Measurements from ENCODE around the gene TCF4. TPM values are rescaled to one million over a fixed set of nuclear protein-coding genes. Genes with fewer than 3 reads are reported as not detected.

Gene TCF4
- total and polyA plus RNA-seq, 2 of the 13 experiments (the other 11 are each of a cell fraction or from before 2014, with no cell fraction given) = not detected

GRCh38 chr18:55483266-55483871 is 104.6 kb downstream of the TCF4 start:
- CTCF ChIA-PET (ENCODE audit: low intra/inter-chr PET ratio, low total read pairs) = no interaction called here
- DNase-seq (ENCODE audit: low spot score) (no peak), FAIRE-seq (no peak)
- TF ChIP-seq, protein P1, sequence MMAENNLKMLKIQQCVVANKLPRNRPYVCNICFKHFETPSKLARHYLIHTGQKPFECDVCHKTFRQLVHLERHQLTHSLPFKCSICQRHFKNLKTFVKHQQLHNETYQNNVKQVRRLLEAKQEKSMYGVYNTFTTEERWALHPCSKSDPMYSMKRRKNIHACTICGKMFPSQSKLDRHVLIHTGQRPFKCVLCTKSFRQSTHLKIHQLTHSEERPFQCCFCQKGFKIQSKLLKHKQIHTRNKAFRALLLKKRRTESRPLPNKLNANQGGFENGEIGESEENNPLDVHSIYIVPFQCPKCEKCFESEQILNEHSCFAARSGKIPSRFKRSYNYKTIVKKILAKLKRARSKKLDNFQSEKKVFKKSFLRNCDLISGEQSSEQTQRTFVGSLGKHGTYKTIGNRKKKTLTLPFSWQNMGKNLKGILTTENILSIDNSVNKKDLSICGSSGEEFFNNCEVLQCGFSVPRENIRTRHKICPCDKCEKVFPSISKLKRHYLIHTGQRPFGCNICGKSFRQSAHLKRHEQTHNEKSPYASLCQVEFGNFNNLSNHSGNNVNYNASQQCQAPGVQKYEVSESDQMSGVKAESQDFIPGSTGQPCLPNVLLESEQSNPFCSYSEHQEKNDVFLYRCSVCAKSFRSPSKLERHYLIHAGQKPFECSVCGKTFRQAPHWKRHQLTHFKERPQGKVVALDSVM (CRISPR knock-in tag; IDR thresholded peaks at IDR 0.05) = no peak
- TF ChIP-seq PBX2 (CRISPR knock-in tag; IDR thresholded peaks at IDR 0.05) (no peak), ZBED4 (CRISPR knock-in tag; IDR thresholded peaks at IDR 0.05; ENCODE audit: borderline replicate concordance) (no peak), ZNF556 (CRISPR knock-in tag; IDR thresholded peaks at IDR 0.05; ENCODE audit: borderline replicate concordance) (no peak), KDM3A (CRISPR knock-in tag; IDR thresholded peaks at IDR 0.05; ENCODE audit: low read depth) (no peak), ZSCAN30 (CRISPR knock-in tag; IDR thresholded peaks at IDR 0.05) (no peak)
- TF ChIP-seq, protein P2, sequence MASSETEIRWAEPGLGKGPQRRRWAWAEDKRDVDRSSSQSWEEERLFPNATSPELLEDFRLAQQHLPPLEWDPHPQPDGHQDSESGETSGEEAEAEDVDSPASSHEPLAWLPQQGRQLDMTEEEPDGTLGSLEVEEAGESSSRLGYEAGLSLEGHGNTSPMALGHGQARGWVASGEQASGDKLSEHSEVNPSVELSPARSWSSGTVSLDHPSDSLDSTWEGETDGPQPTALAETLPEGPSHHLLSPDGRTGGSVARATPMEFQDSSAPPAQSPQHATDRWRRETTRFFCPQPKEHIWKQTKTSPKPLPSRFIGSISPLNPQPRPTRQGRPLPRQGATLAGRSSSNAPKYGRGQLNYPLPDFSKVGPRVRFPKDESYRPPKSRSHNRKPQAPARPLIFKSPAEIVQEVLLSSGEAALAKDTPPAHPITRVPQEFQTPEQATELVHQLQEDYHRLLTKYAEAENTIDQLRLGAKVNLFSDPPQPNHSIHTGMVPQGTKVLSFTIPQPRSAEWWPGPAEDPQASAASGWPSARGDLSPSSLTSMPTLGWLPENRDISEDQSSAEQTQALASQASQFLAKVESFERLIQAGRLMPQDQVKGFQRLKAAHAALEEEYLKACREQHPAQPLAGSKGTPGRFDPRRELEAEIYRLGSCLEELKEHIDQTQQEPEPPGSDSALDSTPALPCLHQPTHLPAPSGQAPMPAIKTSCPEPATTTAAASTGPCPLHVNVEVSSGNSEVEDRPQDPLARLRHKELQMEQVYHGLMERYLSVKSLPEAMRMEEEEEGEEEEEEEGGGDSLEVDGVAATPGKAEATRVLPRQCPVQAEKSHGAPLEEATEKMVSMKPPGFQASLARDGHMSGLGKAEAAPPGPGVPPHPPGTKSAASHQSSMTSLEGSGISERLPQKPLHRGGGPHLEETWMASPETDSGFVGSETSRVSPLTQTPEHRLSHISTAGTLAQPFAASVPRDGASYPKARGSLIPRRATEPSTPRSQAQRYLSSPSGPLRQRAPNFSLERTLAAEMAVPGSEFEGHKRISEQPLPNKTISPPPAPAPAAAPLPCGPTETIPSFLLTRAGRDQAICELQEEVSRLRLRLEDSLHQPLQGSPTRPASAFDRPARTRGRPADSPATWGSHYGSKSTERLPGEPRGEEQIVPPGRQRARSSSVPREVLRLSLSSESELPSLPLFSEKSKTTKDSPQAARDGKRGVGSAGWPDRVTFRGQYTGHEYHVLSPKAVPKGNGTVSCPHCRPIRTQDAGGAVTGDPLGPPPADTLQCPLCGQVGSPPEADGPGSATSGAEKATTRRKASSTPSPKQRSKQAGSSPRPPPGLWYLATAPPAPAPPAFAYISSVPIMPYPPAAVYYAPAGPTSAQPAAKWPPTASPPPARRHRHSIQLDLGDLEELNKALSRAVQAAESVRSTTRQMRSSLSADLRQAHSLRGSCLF (CRISPR knock-in tag; IDR thresholded peaks at IDR 0.05; ENCODE audit: borderline replicate concordance) = no peak
- TF ChIP-seq, protein P3, sequence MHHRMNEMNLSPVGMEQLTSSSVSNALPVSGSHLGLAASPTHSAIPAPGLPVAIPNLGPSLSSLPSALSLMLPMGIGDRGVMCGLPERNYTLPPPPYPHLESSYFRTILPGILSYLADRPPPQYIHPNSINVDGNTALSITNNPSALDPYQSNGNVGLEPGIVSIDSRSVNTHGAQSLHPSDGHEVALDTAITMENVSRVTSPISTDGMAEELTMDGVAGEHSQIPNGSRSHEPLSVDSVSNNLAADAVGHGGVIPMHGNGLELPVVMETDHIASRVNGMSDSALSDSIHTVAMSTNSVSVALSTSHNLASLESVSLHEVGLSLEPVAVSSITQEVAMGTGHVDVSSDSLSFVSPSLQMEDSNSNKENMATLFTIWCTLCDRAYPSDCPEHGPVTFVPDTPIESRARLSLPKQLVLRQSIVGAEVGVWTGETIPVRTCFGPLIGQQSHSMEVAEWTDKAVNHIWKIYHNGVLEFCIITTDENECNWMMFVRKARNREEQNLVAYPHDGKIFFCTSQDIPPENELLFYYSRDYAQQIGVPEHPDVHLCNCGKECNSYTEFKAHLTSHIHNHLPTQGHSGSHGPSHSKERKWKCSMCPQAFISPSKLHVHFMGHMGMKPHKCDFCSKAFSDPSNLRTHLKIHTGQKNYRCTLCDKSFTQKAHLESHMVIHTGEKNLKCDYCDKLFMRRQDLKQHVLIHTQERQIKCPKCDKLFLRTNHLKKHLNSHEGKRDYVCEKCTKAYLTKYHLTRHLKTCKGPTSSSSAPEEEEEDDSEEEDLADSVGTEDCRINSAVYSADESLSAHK (CRISPR knock-in tag; IDR thresholded peaks at IDR 0.05; ENCODE audit: borderline replicate concordance) = no peak

More at GRCh38 chr18:55483266-55483871, 104.6 kb downstream of the TCF4 start:
- ATAC-seq = no peak
- Histone ChIP-seq H3K4me3 (replicated peaks in 1 of 3; ENCODE audit: insufficient read depth in 1 of 3, low read depth in 2 of 3, low read length in 3 of 3) (no peak overlapping the region), H3K27me3 (ENCODE audit: control insufficient read depth in 1 of 2, insufficient read depth in 2 of 2, low read length in 2 of 2) (no peaks in the 10 kb centered on the region; a peak in 1 of 5 replicates), H4K20me1 (ENCODE audit: insufficient read depth, low read length) (no peaks in the 10 kb centered on the region), H3K36me3 (replicated peaks in 1 of 2; ENCODE audit: control insufficient read depth in 1 of 2, insufficient read depth in 2 of 2, low read length in 2 of 2) (no peaks in the 10 kb centered on the region), H3K27ac (ENCODE audit: extremely low read length, insufficient read depth, low read length) (no peak overlapping the region), H2AFZ (ENCODE audit: low read length) (no peak overlapping the region), H3K79me2 (ENCODE audit: insufficient read depth, low read length) (no peaks in the 10 kb centered on the region), H3K4me1 (ENCODE audit: insufficient read depth, low read length) (no peaks in the 10 kb centered on the region), H3K4me2 (ENCODE audit: low read depth, low read length) (no peak overlapping the region), H3K9me3 (ENCODE audit: low read length) (no peaks in the 10 kb centered on the region), H3K9ac (ENCODE audit: insufficient read depth, low read depth, low read length) (no peak overlapping the region)
- POLR2A ChIA-PET = no interaction called here
- in situ Hi-C loops (cut with HindIII; ENCODE audit: extremely low pct_ligation_motif_present, low pct_unique_long_range_greater_than_20kb) (no loop called here), intact Hi-C loops (cut with micrococcal nuclease; ENCODE audit: unreplicated experiment) (no loop called here)
- BruUV-seq (replicated peaks) = no TSS peak
- 7% methylated on average over 2 of the region's 2 CpGs for WGBS (ENCODE audit: low lambda C conversion rate)

Measured in HepG2 (cell line).